Raji (cell line): ENCODE measurements around the gene USP36.

Experiments used
- POLR2A ChIP-seq: IDR thresholded peaks from 2 replicates; pipeline ENCODE4 v1.6.1; 2011; ENCODE audit warnings: low read depth, low read length, control low read depth; ENCODE audit not compliant: insufficient read depth

USP36 gene

GRCh38 chr17:78805301-78805700 is 35.3 kb downstream of the USP36 start:
- no peak for TF ChIP-seq POLR2A

- no peak for TF ChIP-seq POLR2A
These were observed 35.8 kb downstream of the USP36 start for GRCh38 chr17:78804777-78805176.

- TF ChIP-seq POLR2A: no peak
These were observed 37.3 kb downstream of the USP36 start for GRCh38 chr17:78803186-78803845.

- TF ChIP-seq POLR2A: no peak
These were observed 38.2 kb downstream of the USP36 start for GRCh38 chr17:78802459-78802858.

- TF ChIP-seq POLR2A: no peak
These were observed 38.6 kb downstream of the USP36 start for GRCh38 chr17:78802008-78802407.

- no peak for TF ChIP-seq POLR2A
These were observed 40.3 kb downstream of the USP36 start for GRCh38 chr17:78800132-78800931.

- no peak for TF ChIP-seq POLR2A
These were observed 41.7 kb downstream of the USP36 start for GRCh38 chr17:78798695-78799559.

GRCh38 chr17:78797691-78798585 is 42.7 kb downstream of the USP36 start:
- TF ChIP-seq POLR2A: no peak

- no peak for TF ChIP-seq POLR2A
These were observed 43.4 kb downstream of the USP36 start for GRCh38 chr17:78797213-78797612.

- no peak for TF ChIP-seq POLR2A
These were observed 44.1 kb downstream of the USP36 start for GRCh38 chr17:78796517-78796900.

GRCh38 chr17:78795861-78796516 is 44.6 kb downstream of the USP36 start:
- no peak for TF ChIP-seq POLR2A

- no peak for TF ChIP-seq POLR2A
These were observed 45.6 kb downstream of the USP36 start for GRCh38 chr17:78794864-78795640.

- TF ChIP-seq POLR2A: no peak
These were observed 46.2 kb downstream of the USP36 start for GRCh38 chr17:78794399-78794798.
